GM19397 (cell line): Measurements from ENCODE around the gene ELMO1.

ENCODE experiments used
- ATAC-seq: cut with Tn5 transposase; IDR thresholded peaks from one replicate; pipeline ENCODE4 v1.9.1; 2021; ENCODE audit warnings: mild to moderate bottlenecking, moderate library complexity; ENCODE audit not compliant: unreplicated experiment

The ELMO1 gene

DNA sequence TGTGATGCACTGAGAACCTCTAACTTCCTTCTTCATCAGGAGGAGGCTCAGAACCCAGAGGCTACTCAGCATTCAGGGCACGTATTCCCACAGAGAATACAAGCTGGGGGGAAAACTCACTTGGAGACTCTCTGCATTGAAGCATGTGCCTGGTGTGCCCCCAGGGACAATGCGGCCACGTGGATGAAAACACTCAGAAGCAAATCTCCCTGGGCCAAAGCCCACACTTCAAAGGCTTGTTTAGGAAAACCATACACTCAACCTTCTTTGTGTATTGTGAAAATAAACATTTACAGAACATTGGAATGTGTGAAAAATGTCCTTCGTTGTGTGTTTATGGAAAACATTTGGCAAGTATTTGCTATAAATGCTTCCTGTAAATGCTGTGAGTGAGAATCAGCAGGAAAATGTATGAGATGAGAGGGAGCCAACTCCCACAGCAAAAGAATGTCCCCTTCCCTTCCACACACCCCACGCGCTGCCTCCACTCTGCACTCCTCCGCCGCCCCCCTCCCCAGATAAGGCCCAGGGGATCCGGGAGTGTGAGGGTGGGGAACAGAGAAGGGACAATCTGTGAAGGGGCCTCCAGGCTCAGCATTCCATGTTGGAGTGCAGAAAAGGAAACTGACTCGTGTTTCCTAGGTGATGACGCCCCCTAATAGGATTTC, 339.5 kb downstream of the ELMO1 start:
- no peak for ATAC-seq

DNA sequence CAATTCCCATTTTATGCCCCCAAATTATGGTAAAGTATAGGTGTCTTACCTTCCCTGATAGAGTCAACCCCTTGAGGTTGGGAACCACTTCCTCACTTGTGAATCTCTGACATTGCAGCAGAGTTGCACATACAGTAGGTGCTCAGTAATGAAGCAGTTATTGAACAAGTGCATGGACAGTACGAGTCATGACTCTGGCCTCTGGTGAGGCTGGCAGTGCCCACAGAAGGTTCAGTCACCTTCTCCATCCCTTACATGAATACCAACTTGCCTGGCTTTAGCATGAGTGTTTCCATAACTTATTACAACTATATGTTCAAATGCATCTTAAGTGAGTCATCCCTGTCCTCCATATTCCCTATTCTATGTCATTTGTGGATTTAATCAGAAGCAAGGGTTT, 340.0 kb downstream of the ELMO1 start:
- ATAC-seq = no peak

DNA sequence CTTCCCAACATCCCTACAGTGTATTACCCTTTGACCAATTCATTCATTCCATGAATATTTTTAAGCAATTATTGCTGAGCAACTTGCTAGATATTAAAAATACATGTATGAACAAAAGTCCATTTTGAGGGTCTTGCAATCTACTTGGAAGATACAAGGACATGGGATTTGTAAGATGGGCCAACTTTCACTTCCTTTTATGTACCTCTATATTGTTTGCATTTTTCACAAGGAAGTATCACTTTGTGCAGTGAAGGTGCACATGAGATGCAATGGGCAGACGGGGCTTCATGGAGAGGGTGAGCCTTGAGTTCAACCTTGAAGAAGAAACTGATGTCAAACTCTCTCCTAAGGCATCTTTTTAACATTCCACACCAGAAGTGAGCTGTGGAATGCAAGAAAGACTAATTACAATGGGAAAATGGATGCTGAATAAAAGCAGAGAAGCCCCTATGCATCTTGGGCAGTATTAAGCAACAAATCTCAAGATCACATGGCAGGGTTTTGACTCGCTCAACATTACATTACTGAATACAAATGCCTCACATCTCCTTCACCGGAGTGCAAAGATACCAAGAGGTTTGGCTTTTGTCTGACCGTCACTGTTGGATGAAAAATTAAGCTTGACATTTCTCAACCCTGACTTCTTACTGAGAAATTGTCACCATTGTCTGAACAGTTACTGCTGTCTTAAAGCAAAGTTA, 341.5 kb downstream of the ELMO1 start:
- ATAC-seq = no peak

DNA sequence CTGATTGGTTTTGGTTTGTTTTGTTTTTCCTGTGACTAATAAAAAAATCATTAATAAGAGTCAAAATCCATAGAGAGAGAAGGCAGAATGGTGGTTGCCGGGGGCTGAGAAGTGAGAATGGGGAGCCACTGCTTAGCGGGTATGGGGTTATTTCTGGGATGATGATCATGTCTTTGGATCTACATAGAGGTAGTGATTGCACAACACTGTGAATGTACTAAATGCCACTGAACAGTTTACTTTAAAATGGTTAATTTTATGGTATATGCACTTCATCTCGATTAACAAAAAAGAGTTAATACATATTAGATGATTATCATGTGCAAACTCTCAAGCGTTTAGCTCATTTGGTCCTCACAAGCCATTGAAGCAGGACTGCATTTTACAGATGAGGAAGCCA, 342.9 kb downstream of the ELMO1 start:
- no peak for ATAC-seq

- ATAC-seq = no peak
These were observed 343.7 kb downstream of the ELMO1 start for GRCh38 chr7:37104822-37105518.

DNA sequence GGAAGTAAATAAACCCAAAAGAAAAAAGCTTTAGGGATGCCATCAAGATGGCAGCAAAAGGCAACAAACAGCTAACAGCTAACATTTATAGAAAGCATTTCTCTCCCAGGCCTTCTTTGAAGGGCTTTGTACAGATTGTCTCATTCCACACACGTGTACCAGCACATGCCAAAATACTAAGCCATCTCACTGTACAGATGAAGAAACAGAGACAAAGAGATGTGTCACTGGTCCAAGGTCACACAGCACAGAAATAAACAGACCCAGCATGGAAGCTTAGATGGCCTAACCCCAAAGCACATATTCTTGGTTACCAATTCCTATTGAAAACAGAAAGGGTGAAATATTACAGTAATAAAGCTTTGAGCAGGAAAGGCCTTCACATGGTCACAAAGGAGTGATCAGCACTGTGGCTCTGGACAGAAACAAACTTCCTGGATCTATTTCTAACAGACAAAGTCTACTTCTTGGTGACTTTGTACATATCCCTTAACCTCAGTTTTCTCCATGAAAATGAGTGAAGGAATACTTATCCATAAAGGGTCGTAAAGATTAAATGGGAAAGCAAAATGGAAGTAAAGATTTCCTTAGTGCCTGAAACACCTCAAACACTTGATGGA, 346.0 kb downstream of the ELMO1 start:
- no peak for ATAC-seq

GRCh38 chr7:37100735-37101331, 347.8 kb downstream of the ELMO1 start:
- ATAC-seq = no peak

DNA sequence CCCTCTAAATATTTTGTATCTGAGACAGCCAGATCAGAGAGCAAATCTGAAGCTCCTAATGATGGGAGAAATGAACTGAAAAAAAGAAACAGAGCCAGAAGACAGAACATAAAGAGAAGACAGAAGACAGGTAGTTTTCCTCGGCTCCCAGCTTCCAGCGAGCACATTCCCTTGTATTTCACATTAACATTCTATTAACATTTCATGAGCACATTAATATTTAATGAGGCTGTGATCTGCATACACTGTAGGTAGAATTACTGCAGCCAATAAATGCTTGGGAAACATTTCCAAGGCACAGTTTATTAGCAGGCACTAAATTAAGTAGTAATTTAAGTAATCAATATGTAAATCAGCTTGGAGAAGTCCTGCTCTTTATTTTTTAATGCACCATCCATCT, 349.9 kb downstream of the ELMO1 start:
- no peak for ATAC-seq

DNA sequence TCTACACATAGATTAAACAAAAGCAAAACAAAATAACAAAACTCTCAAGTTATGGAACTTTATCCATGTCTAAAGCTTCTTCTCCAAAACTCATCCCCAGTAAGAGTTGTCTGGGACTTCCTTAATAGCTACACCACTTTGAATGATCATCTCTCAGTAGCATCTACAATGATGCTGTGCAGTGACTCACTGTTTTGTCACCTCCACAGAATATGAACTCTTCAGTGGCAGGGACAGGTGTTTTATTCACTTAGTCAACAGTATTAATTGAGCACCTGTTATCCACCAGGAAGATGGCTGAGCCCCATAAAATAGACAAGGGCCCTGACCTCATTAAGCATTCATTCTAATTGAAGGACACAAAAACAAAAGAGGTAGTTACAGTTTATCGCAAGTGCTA, 350.7 kb downstream of the ELMO1 start:
- ATAC-seq = no peak

- no peak for ATAC-seq
These were observed 351.4 kb downstream of the ELMO1 start for GRCh38 chr7:37097276-37097675.

GRCh38 chr7:37096341-37096740, 352.3 kb downstream of the ELMO1 start:
- ATAC-seq = no peak

DNA sequence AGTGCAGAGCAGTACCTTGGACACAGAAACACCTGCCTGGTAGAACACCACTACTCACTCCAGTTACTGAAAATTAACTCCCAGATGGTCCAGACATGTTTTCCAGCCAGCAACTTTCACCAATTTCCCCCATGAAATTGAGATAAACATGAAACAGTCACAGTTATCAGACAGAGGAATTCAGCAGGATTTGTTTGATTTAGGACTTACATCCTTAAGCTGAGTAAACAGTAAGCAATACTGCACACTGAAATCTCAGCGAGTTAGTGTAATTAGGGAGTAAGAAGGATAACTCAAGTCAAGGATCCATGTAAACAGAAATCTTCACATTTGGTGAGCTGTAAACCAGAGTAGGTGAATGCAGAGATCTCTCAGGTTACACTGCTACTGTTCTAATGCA, 353.5 kb downstream of the ELMO1 start:
- no peak for ATAC-seq

GRCh38 chr7:37093257-37093656, 355.4 kb downstream of the ELMO1 start:
- no peak for ATAC-seq

- no peak for ATAC-seq
These were observed 356.1 kb downstream of the ELMO1 start for GRCh38 chr7:37092548-37092947.

DNA sequence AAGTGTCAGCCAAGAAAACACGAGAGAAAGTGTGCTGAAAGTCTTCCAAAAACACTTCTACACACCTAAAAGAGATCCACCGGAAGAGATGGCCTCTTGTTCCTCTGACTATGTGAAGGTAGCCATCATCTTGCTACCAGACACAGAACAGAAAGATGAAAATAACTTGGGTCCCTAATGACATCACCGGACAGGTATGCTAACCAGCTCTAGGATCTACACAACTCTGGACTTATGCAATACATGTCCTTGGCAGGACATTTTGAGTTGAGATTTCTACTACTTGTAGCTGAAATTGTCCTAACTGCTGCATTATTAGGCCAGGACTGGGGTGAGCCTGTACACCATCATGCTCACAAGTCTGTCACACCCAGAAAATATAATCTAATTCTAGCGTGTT, 358.7 kb downstream of the ELMO1 start:
- ATAC-seq = no peak

DNA sequence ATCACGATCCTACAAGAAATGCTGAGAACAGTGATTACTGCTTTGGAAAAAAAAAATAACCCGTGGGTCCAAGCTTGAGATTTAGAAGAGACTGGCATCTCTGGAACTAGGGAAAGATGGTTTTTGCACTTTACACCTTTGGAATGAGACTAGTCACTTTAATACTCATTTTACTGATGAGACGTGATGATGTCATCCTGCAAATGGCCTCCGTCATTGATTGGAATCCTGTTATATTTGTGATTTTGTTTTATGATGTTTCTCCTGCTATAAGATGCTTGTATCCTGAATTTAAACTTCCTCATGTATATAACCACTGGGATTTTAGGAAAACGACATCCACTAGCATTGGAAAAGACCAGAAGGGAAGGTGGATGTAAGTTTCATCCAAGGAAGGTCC, 363.1 kb downstream of the ELMO1 start:
- no peak for ATAC-seq

GRCh38 chr7:37084303-37084702, 364.4 kb downstream of the ELMO1 start:
- ATAC-seq = no peak

GRCh38 chr7:37083311-37084096, 365.2 kb downstream of the ELMO1 start:
- ATAC-seq = no peak

DNA sequence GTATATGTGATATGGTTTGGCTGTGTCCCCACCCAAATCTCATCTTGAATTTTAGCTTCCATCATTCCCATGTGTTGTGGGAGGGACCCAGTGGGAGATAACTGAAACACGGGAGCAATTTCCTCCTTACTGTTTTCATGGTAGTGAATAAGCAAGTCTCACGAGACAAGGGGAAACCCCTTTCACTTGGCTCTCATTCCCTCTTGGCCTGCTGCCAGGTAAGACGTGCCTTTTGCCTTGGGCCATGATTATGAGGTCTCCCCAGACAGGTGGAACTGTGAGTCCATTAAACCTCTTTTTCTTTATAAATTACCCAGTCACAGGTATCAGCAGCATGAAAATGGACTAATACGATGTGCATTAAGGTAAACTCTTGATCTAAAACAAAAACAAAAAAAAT, 367.2 kb downstream of the ELMO1 start:
- ATAC-seq = no peak

DNA sequence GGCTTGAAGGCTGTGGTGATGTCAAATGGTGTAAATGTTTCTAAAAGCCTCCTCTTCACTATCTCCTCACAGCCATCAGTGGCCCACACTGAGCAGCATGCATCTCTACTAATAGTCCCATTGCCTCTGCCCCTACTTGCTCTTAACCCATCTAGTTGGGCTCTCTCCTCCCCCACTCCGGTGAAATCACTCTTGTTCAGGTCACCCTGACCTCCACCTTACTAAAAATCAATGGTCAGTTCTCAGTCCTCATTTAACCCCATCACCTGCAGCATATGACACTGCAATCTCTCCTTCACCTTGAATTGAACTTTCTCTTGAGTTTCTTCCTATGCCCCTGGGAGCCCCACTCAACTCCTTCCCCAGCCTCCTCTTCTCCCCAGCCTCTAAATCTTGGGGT, 369.2 kb downstream of the ELMO1 start:
- ATAC-seq = no peak

DNA sequence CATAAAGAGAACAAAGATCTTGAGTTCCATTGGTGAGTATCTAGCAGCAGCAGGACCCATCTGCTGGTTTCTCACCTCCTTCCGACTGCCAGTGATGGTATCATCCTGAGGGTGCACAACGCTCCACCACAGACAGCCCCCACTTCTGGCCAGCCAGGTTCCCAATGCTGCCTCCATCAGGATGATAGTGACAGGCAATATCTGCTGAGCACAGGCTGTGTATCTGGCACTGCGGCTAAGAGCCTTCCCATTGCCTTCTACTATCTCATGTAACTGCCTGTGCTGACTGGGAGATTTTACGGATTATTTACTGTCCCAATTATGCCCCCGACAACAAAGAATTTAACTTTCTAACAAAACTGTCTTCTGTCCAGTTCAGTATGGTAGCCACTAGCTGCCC, 372.0 kb downstream of the ELMO1 start:
- ATAC-seq = no peak
